IPS-15b (cell line): ENCODE results near the gene C11orf98.
"Not testable (repeated sequence)": the region's sequence is repeated elsewhere in the genome, so short reads cannot be mapped to it uniquely, and the experiment has no call there.

Experiments used
- H3K27me3 ChIP-seq: one replicate; pipeline ENCODE4 v1.6.1; 2013; ENCODE audit warnings: low read length; ENCODE audit not compliant: control insufficient read depth, insufficient read depth
- H3K36me3 ChIP-seq: one replicate; pipeline ENCODE4 v1.6.1; 2013; ENCODE audit warnings: low read length; ENCODE audit not compliant: control insufficient read depth, insufficient read depth
- H3K4me1 ChIP-seq: one replicate; pipeline ENCODE4 v1.6.1; 2013; ENCODE audit warnings: mild to moderate bottlenecking, low read length; ENCODE audit not compliant: control insufficient read depth, insufficient read depth
- H3K4me3 ChIP-seq: one replicate; pipeline ENCODE4 v1.5.1; 2013; ENCODE audit warnings: low read depth, low read length
- H3K9ac ChIP-seq: one replicate; pipeline ENCODE4 v1.6.1; 2013; ENCODE audit warnings: low read depth, mild to moderate bottlenecking, low read length
- H3K9me3 ChIP-seq: one replicate; pipeline ENCODE4 v1.6.1; 2013; ENCODE audit warnings: mild to moderate bottlenecking, low read length; ENCODE audit not compliant: control insufficient read depth, insufficient read depth

Gene C11orf98

DNA sequence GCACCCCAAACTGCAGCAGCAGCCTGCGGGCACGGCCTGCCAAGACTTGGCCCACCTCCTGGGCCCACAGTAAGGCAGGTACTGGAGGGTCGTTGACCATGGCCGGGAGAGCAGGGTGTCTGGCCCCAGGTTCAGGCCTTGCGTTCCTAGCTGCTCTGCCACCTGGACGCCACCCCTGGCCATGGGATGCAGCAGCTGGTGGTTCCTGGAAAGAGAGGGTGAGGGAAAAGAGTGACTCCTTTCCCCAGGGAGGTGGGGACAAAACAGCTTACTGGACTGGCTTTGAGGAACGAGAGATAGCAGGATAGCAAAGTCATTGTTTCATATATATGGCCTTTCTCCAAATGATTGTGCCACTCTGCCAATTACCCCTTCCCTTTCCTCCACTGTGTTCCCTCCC lies 40.4 kb upstream of the C11orf98 start:
- Histone ChIP-seq H3K36me3 (peaks cover 5% of the 10 kb centered on the region), H3K4me1 (peaks cover 8% of the 10 kb centered on the region), H3K9ac (no peak overlapping the region), H3K4me3 (peak overlapping the region; percentile 77), H3K9me3 (no peaks in the 10 kb centered on the region), H3K27me3 (no peaks in the 10 kb centered on the region)

DNA sequence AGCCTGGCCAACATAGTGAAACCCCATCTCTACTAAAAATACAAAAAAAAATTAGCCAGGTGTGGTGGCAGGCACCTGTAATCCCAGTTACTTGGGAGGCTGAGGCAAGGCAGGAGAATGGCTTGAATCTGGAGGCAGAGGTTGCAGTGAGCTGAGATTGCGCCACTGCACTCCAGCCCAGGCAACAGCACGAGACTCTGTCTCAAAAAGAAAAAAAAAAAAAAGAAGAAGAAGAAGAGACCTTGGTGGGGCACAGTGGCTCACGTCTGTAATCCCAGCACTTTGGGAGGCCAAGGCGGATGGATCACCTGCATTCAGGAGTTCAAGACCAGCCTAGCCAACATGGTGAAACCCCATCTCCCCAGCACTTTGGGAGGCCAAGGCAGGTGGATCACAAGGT lies 38.9 kb upstream of the C11orf98 start:
- not testable (repeated sequence) for H3K36me3 ChIP-seq

DNA sequence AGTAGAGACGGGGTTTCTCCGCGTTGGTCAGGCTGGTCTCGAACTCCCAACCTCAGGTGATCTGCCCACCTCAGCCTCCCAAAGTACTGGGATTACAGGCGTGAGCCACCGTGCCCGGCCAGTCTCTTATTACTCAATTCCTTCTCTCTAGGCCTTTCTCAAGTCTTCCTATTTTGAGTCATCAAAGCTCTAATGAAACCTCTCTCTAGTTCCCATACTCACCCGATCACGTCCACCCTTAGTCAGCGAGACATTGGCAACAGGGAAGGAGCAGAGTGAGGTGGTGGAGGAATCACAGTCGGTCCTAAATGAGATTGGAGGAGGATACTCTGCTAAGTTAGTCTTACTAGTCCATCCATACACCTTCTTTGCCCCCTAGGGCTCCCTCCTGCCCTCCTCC lies 37.2 kb upstream of the C11orf98 start:
- Histone ChIP-seq H3K27me3 (no peaks in the 10 kb centered on the region), H3K9ac (no peak overlapping the region), H3K9me3 (no peaks in the 10 kb centered on the region), H3K4me1 (no peaks in the 10 kb centered on the region), H3K4me3 (no peak overlapping the region), H3K36me3 (peaks cover 5% of the 10 kb centered on the region)

More for the DNA sequence above, 38.9 kb upstream of the C11orf98 start:
- H3K4me1 ChIP-seq, H3K4me3 ChIP-seq, H3K27me3 ChIP-seq, H3K9ac ChIP-seq, H3K9me3 ChIP-seq: not testable (repeated sequence)

GRCh38 chr11:62694455-62695167 lies 29.6 kb upstream of the C11orf98 start:
- H3K9ac ChIP-seq: no peak overlapping the region
- peaks cover under 1% of the 10 kb centered on the region for H3K4me1 ChIP-seq
- H3K9me3 ChIP-seq: no peaks in the 10 kb centered on the region
- no peaks in the 10 kb centered on the region for H3K27me3 ChIP-seq
- H3K4me3 ChIP-seq: no peak overlapping the region
- peaks cover 19% of the 10 kb centered on the region for H3K36me3 ChIP-seq

DNA sequence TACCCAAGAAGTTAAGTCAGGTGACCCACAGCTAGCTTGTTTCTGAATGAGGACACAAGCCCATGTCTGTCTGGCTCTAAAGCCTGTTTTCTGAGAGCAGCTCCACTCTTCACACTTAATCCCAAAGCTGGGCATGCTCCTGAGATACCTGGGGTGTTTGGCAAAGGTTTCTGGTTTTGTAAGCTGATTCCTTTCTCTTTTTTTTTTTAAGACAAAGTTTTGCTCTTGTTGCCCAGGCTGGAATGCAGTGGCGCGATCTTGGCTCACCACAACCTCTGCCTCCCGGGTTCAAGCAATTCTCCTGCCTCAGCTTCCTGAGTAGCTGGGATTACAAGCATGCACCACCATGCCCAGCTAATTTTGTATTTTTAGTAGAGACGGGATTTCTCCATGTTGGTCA lies 28.6 kb upstream of the C11orf98 start:
- not testable (repeated sequence) for H3K9me3 ChIP-seq, H3K27me3 ChIP-seq, H3K9ac ChIP-seq, H3K4me3 ChIP-seq, H3K4me1 ChIP-seq
- peaks cover 19% of the 10 kb centered on the region for H3K36me3 ChIP-seq

DNA sequence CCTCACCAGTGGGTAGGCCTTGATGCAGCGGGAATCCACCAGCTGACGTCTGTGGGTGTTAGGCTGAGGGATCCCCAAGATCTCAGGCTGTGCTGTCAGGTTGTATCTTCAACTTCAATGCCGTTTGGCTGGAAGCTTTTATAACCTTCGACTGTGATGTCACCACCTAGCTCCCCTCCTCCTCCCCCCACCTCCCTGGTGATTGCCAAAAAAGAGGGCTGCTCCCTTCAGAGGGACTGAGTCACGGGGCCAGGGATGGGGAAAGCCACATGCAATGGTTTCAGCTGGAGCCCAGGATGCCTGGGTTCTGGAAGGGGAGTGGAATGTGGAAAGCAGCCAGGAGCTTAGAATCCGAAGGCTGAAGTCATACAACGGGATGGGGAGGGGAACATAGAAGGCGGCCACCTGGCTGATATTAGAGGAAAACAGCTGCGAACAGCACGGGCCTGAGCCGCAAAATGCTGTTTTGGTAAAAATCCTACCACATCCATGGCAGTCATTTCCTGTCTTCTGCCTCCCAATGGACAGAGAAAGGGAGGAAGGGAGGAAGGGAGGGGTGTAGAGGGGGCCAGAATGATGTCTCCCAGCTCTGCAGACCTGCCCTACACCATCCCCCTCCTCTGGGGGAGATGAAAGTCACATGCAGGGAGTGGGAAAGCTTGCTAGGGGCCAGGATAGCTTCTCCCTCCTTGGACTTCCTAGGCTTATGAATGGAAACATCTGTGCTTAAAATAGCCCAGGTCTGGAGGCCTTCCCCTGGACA lies 24.6 kb upstream of the C11orf98 start, which contains the start of gene LRRN4CL:
TSS of gene LRRN4CL (minus strand) at position 110 of the 763 bp plus-strand sequence. CDS start 1,022 bp downstream, outside the sequence.
- H3K9me3 ChIP-seq: no peaks in the 10 kb centered on the region
- peaks cover 4% of the 10 kb centered on the region for H3K4me1 ChIP-seq
- no peak within 1 kb of the TSS for H3K4me3 ChIP-seq
- H3K36me3 ChIP-seq: peaks cover 19% of the 10 kb centered on the region
- H3K9ac ChIP-seq: no peak within 1 kb of the TSS
- no peaks in the 10 kb centered on the region for H3K27me3 ChIP-seq

- no peak overlapping the region for H3K4me3 ChIP-seq
- peaks cover 4% of the 10 kb centered on the region for H3K4me1 ChIP-seq
- H3K36me3 ChIP-seq: peaks cover 15% of the 10 kb centered on the region
- H3K27me3 ChIP-seq: no peaks in the 10 kb centered on the region
- H3K9ac ChIP-seq: no peak overlapping the region
- H3K9me3 ChIP-seq: no peaks in the 10 kb centered on the region
These were observed 23.5 kb upstream of the C11orf98 start for GRCh38 chr11:62688491-62688890.

GRCh38 chr11:62687508-62688396 lies 22.7 kb upstream of the C11orf98 start:
- Histone ChIP-seq H3K9ac (peak overlapping the region; percentile 24), H3K4me3 (no peak overlapping the region), H3K27me3 (no peaks in the 10 kb centered on the region), H3K4me1 (peaks cover 4% of the 10 kb centered on the region), H3K36me3 (peaks cover 13% of the 10 kb centered on the region), H3K9me3 (no peaks in the 10 kb centered on the region)

GRCh38 chr11:62682518-62682917 lies 17.5 kb upstream of the C11orf98 start:
- no peak overlapping the region for H3K9ac ChIP-seq
- H3K4me1 ChIP-seq: peaks cover 3% of the 10 kb centered on the region

DNA sequence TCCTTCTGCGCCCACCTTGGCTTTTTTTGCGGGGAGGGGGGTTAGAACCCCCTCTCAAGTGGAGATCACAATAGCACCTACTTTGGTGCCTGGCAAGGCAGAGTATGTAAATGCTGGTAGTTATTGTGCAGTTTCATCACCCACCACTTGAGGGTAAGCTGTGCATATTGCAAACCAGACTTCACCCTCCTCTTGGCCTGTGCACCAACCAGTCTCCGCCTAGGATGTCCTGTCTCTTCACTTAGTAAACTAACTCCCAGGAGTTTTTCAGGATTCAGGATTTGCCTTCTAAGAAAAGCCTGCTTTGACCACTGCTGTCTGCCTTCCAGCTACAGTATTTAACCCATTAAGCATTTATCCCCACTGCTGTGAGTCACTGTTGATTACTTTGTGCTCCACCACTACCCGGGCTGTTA lies 15.8 kb upstream of the C11orf98 start:
- Histone ChIP-seq H3K4me3 (no peak overlapping the region), H3K9ac (no peak overlapping the region), H3K4me1 (peaks cover 5% of the 10 kb centered on the region), H3K27me3 (no peaks in the 10 kb centered on the region), H3K36me3 (peaks cover 16% of the 10 kb centered on the region), H3K9me3 (no peaks in the 10 kb centered on the region)

More at GRCh38 chr11:62682518-62682917, 17.5 kb upstream of the C11orf98 start:
- Histone ChIP-seq H3K9me3 (no peaks in the 10 kb centered on the region), H3K4me3 (no peak overlapping the region), H3K36me3 (peaks cover 9% of the 10 kb centered on the region), H3K27me3 (no peaks in the 10 kb centered on the region)
